Kidney epithelial cell (primary cell): ENCODE measurements around the gene RXFP3. TPM values are rescaled to one million over a fixed set of nuclear protein-coding genes. Genes with fewer than 3 reads are reported as not detected.

Experiments used
- DNase-seq: peaks from one replicate; pipeline ENCODE4 v3.0.0-alpha.2; 2010; ENCODE audit warnings: low read depth
- H3K27me3 ChIP-seq: 2 replicates; pipeline ENCODE4 v1.6.0; 2011; ENCODE audit warnings: low read length; ENCODE audit not compliant: control insufficient read depth, insufficient read depth
- H3K36me3 ChIP-seq: 2 replicates; pipeline ENCODE4 v1.5.1; 2011; ENCODE audit warnings: low read length; ENCODE audit not compliant: control insufficient read depth, insufficient read depth
- H3K4me3 ChIP-seq: 2 replicates; pipeline ENCODE4 v1.5.1; 2011; ENCODE audit warnings: low read depth, mild to moderate bottlenecking, control low read depth, low read length
- CTCF ChIP-seq: IDR thresholded peaks from 2 replicates; pipeline ENCODE4 v1.5.1; 2011; ENCODE audit warnings: mild to moderate bottlenecking, moderate library complexity, low read length, control low read depth, inconsistent platforms; ENCODE audit not compliant: insufficient read depth, poor library complexity, severe bottlenecking
- total RNA-seq: library from RNA; depleted of rRNA; stranded (reverse); fragments of >200 nt; gene quantifications from 2 replicates; pipeline ENCODE4 v1.2.3, GENCODE V29; 2015

The RXFP3 gene
- total RNA-seq, 1 donor from 2014 or later = not detected

- TF ChIP-seq CTCF = no peak
- DNase-seq = no peak
- Histone ChIP-seq H3K36me3 (no peaks in the 10 kb centered on the region), H3K4me3 (no peak overlapping the region), H3K27me3 (no peaks in the 10 kb centered on the region)
Observed at GRCh38 chr5:33981408-33982162, 45.4 kb downstream of the RXFP3 start.

GRCh38 chr5:33984178-33984577 is 48.0 kb downstream of the RXFP3 start:
- Histone ChIP-seq H3K4me3 (no peak overlapping the region), H3K36me3 (no peaks in the 10 kb centered on the region), H3K27me3 (no peaks in the 10 kb centered on the region)
- TF ChIP-seq CTCF = no peak
- DNase-seq = no peak

GRCh38 chr5:33984671-33985124 is 48.5 kb downstream of the RXFP3 start, which contains the start of gene SLC45A2:
SLC45A2 (minus strand) TSS chr5:33984693; CDS start chr5:33984583, 110 bp downstream.
- no peak for TF ChIP-seq CTCF
- no peaks in the 10 kb centered on the region for H3K27me3 ChIP-seq
- no peaks in the 10 kb centered on the region for H3K36me3 ChIP-seq
- H3K4me3 ChIP-seq = no peak within 1 kb of the TSS
- no peak for DNase-seq

- Histone ChIP-seq H3K27me3 (no peaks in the 10 kb centered on the region), H3K36me3 (no peaks in the 10 kb centered on the region), H3K4me3 (no peak overlapping the region)
- no peak for DNase-seq
- TF ChIP-seq CTCF = no peak
Observed at GRCh38 chr5:33985447-33985846, 49.3 kb downstream of the RXFP3 start.

Other genes starting within 250 kb of the RXFP3 start
- 3.4 and 4.1 TPM in 2 replicates for gene ADAMTS12, start 44.4 kb upstream of the RXFP3 start, total RNA-seq
- not detected in 2 replicates for gene SLC45A2, start 48.3 kb downstream of the RXFP3 start, total RNA-seq
- gene AMACR, start 71.7 kb downstream of the RXFP3 start, total RNA-seq = 14.0 and 18.0 TPM in 2 replicates
- 1.1 and 1.2 TPM in 2 replicates for gene C1QTNF3, start 106.8 kb downstream of the RXFP3 start, total RNA-seq